HepG2 (cell line): Measurements from ENCODE around the gene DLG4. TPM values are rescaled to one million over a fixed set of nuclear protein-coding genes. Genes with fewer than 3 reads are reported as not detected.

ENCODE experiments used
- CCDC6 ChIP-seq: sonication (generic); formaldehyde crosslinking; IDR thresholded peaks from 2 replicates; pipeline ENCODE4 v1.8.1; 2022; ENCODE audit warnings: mild to moderate bottlenecking, missing genetic modification reagents, moderate library complexity
- CEBPZ ChIP-seq: IDR thresholded peaks from 2 replicates; pipeline ENCODE4 v1.6.1; 2012; ENCODE audit warnings: low read length, improper control_type of control experiment
- DNMT3B ChIP-seq: conservative IDR thresholded peaks from 2 replicates; pipeline ENCODE4 v1.6.1; 2016; ENCODE audit warnings: missing biosample characterization, control low read depth
- HNF4G ChIP-seq, 2 experiments: sonication (generic) in 1 of 2; formaldehyde crosslinking in 1 of 2; IDR thresholded peaks; 2 replicates each; pipeline versions ENCODE4 v1.4.0 to v1.6.1; 2011 to 2020; ENCODE audit warnings: borderline replicate concordance in 2 of 2, low read depth in 2 of 2, mild to moderate bottlenecking in 2 of 2, low read length in 1 of 2, missing genetic modification reagents in 1 of 2, moderate library complexity in 1 of 2
- ISX ChIP-seq: sonication (generic); formaldehyde crosslinking; conservative IDR thresholded peaks from 2 replicates; pipeline ENCODE4 v1.5.0; 2020; ENCODE audit warnings: missing genetic modification reagents
- NFIC ChIP-seq: IDR thresholded peaks from 2 replicates; pipeline ENCODE4 v1.6.1; 2012; ENCODE audit warnings: mild to moderate bottlenecking, low read length, inconsistent platforms
- NFRKB ChIP-seq: fragments of 450-650 bp; IDR thresholded peaks from 2 replicates; pipeline ENCODE4 v1.6.1; 2017
- RFXAP ChIP-seq: sonication (generic); formaldehyde crosslinking; IDR thresholded peaks from 2 replicates; pipeline ENCODE4 v1.4.0; 2020; ENCODE audit warnings: missing genetic modification reagents, borderline replicate concordance
- SALL2 ChIP-seq: sonication (generic); formaldehyde crosslinking; IDR thresholded peaks from 2 replicates; pipeline ENCODE4 v1.8.1; 2023; ENCODE audit warnings: mild to moderate bottlenecking, missing genetic modification reagents, inconsistent platforms
- SETDB1 ChIP-seq: sonication (generic); formaldehyde crosslinking; IDR thresholded peaks from 2 replicates; pipeline ENCODE4 v1.5.1; 2020; ENCODE audit warnings: missing genetic modification reagents, mild to moderate bottlenecking, borderline replicate concordance
- SP140L ChIP-seq: sonication (generic); formaldehyde crosslinking; IDR thresholded peaks from 2 replicates; pipeline ENCODE4 v1.4.0; 2020; ENCODE audit warnings: missing genetic modification reagents, borderline replicate concordance
- ZMYM3 ChIP-seq: sonication (generic); formaldehyde crosslinking; IDR thresholded peaks from 2 replicates; pipeline ENCODE4 v1.5.1; 2020; ENCODE audit warnings: mild to moderate bottlenecking, missing genetic modification reagents
- ZNF12 ChIP-seq: sonication (generic); formaldehyde crosslinking; IDR thresholded peaks from 2 replicates; pipeline ENCODE4 v1.5.0; 2020; ENCODE audit warnings: missing genetic modification reagents
- ZNF225 ChIP-seq: sonication (generic); formaldehyde crosslinking; IDR thresholded peaks from 2 replicates; pipeline ENCODE4 v1.4.0; 2020; ENCODE audit warnings: mild to moderate bottlenecking, missing genetic modification reagents
- ZNF567 ChIP-seq: sonication (generic); formaldehyde crosslinking; IDR thresholded peaks from 2 replicates; pipeline ENCODE4 v1.8.1; 2023; ENCODE audit warnings: mild to moderate bottlenecking, missing genetic modification reagents, borderline replicate concordance
- ZSCAN31 ChIP-seq: sonication (generic); formaldehyde crosslinking; IDR thresholded peaks from 2 replicates; pipeline ENCODE4 v1.5.0; 2020; ENCODE audit warnings: low read depth, mild to moderate bottlenecking, missing genetic modification reagents
- polyA plus RNA-seq, 8 experiments: library from polyadenylated mRNA; depleted of rRNA in 3 of 8; stranded (reverse) in 7 of 8; unstranded in 1 of 8; fragments of >200 nt; fragmentation: Illumina TruSeq in 4 of 8; extraction: Trizol in 4 of 8; gene quantifications; 2 replicates each; pipeline versions ENCODE4 v1.2.1 to v1.2.3, GENCODE V29; 2011 to 2016; ENCODE audit warnings: low read depth in 4 of 8, missing spikeins in 1 of 8, mixed read lengths in 1 of 8; ENCODE audit not compliant: insufficient read depth in 1 of 8
- total RNA-seq, 5 experiments: library from RNA; depleted of rRNA; stranded (reverse); fragments of >200 nt; fragmentation: Illumina TruSeq; extraction: Trizol; gene quantifications; 2 replicates each; pipeline ENCODE4 v1.2.3, GENCODE V29; 2016; ENCODE audit warnings: low read depth in 1 of 5
- TF ChIP-seq, protein P1 (sequence below), 2 experiments: fragments of 450-650 bp in 1 of 2; sonication (generic) in 1 of 2; formaldehyde crosslinking; IDR thresholded peaks; 2 replicates each; pipeline versions ENCODE4 v1.5.0 to v1.8.0; 2020 to 2022; ENCODE audit warnings: mild to moderate bottlenecking in 1 of 2, missing genetic modification reagents in 1 of 2
- TF ChIP-seq, protein P2 (sequence below): sonication (generic); formaldehyde crosslinking; IDR thresholded peaks from 2 replicates; pipeline ENCODE4 v1.8.0; 2023; ENCODE audit warnings: mild to moderate bottlenecking, missing genetic modification reagents
- TF ChIP-seq, protein P3 (sequence below): sonication (generic); formaldehyde crosslinking; IDR thresholded peaks from 2 replicates; pipeline ENCODE4 v1.4.0; 2020; ENCODE audit warnings: mild to moderate bottlenecking, missing genetic modification reagents
- TF ChIP-seq, protein P4 (sequence below): sonication (generic); formaldehyde crosslinking; IDR thresholded peaks from 2 replicates; pipeline ENCODE4 v1.4.0; 2020; ENCODE audit warnings: missing genetic modification reagents

DLG4 gene
- total and polyA plus RNA-seq, 2 of the 13 experiments (the other 11 are each of a cell fraction or from before 2014, with no cell fraction given) = 0.71 to 4.3 TPM

DNA sequence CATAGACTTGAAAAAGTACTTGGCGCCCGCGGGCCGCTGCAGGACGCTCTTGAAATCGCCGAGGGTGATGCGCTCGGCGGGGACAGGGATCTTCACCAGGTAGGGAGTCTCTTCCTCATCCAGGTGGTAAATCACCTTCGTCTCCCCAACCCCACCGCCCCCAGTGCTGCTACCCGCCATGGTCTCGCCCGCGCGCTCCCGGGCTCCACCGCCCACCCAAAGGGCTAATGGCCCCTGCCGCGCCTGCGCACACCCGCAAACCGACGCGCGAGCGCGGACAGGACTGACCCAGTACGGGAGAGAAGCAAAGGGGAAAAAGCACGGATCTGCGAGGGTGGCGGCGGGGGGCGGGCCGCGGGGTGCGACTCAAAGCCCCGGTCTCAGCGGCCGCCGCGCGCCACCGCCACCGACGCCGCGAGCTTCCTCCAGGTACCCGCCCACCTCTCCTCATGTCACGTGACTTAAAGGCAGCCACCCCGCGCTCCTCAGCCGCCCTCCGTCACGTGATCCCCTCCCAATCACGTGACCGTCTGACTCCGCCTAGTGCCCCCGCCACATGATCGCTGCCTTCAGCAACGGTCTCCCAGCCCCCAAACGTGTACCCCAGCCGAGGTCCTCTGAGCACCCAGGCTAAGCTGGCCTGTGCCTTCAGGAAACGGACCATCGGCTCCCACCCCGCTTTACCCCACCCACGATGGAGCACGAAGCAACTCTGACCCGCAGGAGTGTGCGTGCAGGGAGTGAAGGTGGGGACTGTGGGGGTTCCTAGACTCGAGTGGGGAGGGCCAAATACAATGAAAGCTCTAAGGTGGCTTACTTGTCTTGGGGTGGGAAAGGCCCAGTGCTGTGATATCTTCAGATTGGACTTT lies 14.7 kb upstream of the DLG4 start, which contains the start of gene DVL2 (continued):
- TF ChIP-seq ZNF567 (peak; percentile 85; the same call in 1 of the 2 replicates), SP140L (CRISPR knock-in tag) (no peak), ZMYM3 (CRISPR knock-in tag) (no peak), ZNF12 (no peak; the same call in 1 of the 2 replicates), CEBPZ (no peak), NFIC (peak; percentile 54; the same call in 1 of the 2 replicates), SETDB1 (CRISPR knock-in tag) (no peak), ZNF225 (CRISPR knock-in tag) (no peak; the same call in 1 of the 2 replicates), HNF4G (IDR thresholded peaks at IDR 0.05; ENCODE audit: borderline replicate concordance, low read depth, low read length) (no peak), HNF4G (CRISPR knock-in tag; IDR thresholded peaks at IDR 0.05; ENCODE audit: borderline replicate concordance, low read depth) (peak; percentile 61; the same call in 1 of the 2 replicates), SALL2 (CRISPR knock-in tag) (peak; percentile 84), ZSCAN31 (CRISPR knock-in tag) (no peak; the same call in 1 of the 2 replicates), DNMT3B (CRISPR knock-in tag) (0 out of 2 replicates have a peak, but pooled peaks have one; percentile 44), RFXAP (CRISPR knock-in tag) (peak; percentile 88; the same call in 1 of the 2 replicates), NFRKB (no peak), CCDC6 (CRISPR knock-in tag) (peak; percentile 80; the same call in 1 of the 2 replicates), ISX (CRISPR knock-in tag) (no peak)
- TF ChIP-seq, protein P1, sequence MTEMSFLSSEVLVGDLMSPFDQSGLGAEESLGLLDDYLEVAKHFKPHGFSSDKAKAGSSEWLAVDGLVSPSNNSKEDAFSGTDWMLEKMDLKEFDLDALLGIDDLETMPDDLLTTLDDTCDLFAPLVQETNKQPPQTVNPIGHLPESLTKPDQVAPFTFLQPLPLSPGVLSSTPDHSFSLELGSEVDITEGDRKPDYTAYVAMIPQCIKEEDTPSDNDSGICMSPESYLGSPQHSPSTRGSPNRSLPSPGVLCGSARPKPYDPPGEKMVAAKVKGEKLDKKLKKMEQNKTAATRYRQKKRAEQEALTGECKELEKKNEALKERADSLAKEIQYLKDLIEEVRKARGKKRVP (CRISPR knock-in tag; IDR thresholded peaks at IDR 0.05) = no peak; a peak in 2 of 4 replicates
- TF ChIP-seq, protein P2, sequence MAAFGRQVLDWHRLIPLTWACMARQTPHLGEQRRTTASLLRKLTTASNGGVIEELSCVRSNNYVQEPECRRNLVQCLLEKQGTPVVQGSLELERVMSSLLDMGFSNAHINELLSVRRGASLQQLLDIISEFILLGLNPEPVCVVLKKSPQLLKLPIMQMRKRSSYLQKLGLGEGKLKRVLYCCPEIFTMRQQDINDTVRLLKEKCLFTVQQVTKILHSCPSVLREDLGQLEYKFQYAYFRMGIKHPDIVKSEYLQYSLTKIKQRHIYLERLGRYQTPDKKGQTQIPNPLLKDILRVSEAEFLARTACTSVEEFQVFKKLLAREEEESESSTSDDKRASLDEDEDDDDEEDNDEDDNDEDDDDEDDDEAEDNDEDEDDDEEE (CRISPR knock-in tag) = 0 out of 2 replicates have a peak, but pooled peaks have one; percentile 76
- TF ChIP-seq, protein P3, sequence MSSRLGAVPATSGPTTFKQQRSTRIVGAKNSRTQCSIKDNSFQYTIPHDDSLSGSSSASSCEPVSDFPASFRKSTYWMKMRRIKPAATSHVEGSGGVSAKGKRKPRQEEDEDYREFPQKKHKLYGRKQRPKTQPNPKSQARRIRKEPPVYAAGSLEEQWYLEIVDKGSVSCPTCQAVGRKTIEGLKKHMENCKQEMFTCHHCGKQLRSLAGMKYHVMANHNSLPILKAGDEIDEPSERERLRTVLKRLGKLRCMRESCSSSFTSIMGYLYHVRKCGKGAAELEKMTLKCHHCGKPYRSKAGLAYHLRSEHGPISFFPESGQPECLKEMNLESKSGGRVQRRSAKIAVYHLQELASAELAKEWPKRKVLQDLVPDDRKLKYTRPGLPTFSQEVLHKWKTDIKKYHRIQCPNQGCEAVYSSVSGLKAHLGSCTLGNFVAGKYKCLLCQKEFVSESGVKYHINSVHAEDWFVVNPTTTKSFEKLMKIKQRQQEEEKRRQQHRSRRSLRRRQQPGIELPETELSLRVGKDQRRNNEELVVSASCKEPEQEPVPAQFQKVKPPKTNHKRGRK = no peak
- TF ChIP-seq, protein P4, sequence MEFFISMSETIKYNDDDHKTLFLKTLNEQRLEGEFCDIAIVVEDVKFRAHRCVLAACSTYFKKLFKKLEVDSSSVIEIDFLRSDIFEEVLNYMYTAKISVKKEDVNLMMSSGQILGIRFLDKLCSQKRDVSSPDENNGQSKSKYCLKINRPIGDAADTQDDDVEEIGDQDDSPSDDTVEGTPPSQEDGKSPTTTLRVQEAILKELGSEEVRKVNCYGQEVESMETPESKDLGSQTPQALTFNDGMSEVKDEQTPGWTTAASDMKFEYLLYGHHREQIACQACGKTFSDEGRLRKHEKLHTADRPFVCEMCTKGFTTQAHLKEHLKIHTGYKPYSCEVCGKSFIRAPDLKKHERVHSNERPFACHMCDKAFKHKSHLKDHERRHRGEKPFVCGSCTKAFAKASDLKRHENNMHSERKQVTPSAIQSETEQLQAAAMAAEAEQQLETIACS (CRISPR knock-in tag) = peak; percentile 86
